GM18867 (cell line): ENCODE data around the gene SCNN1A.

Experiments used
- ATAC-seq: cut with Tn5 transposase; IDR thresholded peaks from one replicate; pipeline ENCODE4 v1.9.1; 2021; ENCODE audit warnings: mild to moderate bottlenecking, moderate library complexity; ENCODE audit not compliant: unreplicated experiment

The SCNN1A gene

DNA sequence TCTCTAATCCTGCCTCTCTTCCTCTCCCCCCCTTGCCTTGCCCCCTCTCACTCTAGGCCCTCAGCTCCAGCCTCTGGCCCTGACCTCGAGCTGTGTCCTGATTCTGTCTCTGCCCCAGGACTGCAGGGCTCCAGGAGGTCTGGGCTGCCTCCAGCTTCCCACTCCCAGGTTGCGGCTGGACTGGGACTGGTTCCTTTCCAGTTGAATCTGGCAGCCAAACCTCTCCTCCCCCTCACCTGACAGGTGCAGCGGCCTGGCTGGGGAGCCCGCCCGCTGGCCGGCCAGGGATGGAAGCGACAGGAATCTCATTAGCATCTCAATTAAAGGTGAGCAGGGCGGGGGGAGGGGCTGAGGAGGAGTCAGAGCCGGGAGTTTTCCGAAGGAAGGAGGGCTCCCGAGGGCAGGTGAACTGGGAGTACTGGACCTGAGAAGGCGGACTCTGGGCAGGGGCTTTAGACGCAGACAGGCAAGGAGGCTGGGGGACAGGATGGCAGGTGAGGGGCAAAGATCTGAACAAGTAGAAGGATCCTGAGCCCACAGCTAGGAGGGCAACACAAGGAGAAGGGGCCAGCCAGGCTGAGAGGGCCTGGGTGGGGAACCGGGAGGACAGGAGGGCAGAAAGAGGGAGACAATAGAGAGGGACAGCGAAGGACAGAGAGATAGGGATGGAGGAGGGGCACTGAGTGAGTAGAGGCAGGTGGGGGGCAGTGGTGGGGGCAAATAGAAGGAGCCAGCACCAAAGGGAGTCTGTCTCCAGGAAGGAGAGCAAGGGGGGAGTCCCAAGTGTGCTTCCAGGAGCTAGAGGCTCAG lies at the start of gene SCNN1A:
TSS of gene SCNN1A (minus strand) at position 295 of the 810 bp plus-strand sequence. CDS start 780 bp downstream, outside the sequence.
- ATAC-seq = no peak

- ATAC-seq = no peak
Measured at GRCh38 chr12:6424866-6425265, 49.5 kb upstream of the SCNN1A start.

GRCh38 chr12:6424008-6424347 lies 48.6 kb upstream of the SCNN1A start:
- no peak for ATAC-seq

DNA sequence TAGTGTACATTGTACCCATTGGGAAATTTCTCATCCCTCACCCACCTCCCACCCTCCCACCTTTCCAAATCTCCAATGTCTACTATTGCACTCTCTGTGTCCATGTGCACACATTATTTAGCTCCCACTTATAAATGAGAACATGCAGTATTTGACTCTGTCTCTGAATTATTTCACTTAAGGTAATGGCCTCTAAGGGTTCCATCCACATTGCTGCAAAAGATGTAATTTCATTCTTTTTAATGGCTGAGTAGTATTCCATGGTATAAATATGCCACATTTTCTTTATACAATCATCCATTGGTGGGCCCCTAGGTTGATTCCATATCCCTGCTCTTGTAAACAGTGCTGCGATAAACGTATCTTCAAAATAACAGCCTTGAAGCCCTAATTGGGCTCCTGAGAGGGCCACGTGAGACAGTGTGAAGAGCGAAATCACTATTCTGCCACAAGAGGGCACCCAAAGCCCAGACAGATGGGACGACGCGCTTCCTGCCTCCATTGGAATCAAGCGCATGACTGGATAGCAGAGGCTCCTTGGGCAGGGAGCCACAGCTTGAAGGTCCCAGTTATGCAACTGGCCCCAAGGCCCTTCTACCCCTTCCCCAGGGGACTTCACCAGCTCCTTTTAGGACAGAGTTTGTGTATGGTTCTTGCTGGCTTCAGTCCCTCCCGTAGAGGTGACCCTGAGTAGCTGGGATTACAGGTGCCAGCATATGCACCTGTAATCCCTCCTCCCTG lies 48.1 kb upstream of the SCNN1A start:
- ATAC-seq = peak; percentile 39

GRCh38 chr12:6420364-6420763 lies 45.0 kb upstream of the SCNN1A start:
- ATAC-seq = no peak

DNA sequence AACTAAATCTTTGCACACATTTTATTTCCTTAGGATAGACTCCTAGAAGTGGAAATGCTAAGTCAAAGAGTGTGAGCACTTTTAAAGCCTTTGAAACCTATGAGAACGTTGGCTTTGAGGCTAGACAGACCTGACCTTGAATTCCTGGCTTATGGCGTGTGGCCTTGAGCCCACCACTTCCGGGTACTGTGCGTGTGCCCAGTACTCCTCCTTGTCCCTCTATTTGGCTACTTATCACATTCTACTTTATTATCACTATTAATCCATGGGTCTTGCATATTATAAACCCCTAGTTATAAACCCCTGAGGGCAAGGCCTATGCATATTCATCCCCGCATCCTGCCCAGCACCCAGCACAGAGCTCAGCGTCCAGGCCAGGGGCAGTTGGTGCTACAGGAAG lies 43.4 kb upstream of the SCNN1A start:
- ATAC-seq = no peak

GRCh38 chr12:6416596-6416995 lies 41.2 kb upstream of the SCNN1A start:
- ATAC-seq = no peak

- ATAC-seq = no peak
Measured at GRCh38 chr12:6407236-6407954, 32.0 kb upstream of the SCNN1A start.

DNA sequence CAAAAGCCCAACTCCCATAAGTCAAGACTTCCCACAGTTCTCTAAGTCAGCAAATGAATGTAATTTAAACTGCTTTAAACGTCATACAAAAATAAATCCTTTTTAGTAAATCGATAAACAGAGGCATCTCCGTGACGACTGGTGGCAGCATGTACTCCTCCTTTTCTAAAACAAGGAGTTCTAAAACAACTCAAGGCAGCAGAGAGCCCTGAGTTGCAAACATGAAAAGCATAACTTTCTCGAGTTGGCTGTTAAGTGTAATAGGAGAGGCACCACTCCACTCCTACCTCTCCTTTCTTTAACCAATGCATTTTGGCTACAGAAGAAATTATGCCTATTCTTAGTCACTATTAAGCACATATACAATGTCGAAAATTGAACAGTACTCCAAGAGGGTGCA lies 30.6 kb upstream of the SCNN1A start:
- ATAC-seq = no peak

DNA sequence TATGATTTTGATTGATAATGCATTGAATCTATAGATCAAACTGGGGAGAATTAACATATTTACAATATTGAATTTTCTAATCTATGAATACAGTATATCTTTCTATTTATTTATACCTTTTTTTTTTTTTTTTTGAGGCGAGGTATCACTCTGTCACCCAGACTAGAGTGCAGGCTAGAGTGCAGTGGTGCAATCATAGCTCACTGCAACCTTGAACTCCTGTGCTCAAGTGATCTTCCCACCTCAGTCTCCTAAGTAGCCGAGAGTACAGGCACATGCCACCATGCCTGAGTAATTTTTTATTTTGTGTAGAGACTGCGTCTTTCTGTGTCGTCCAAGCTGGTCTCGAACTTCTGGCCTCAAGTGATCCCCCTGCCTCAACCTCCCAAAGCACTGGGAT lies 29.0 kb upstream of the SCNN1A start:
- ATAC-seq = no peak

DNA sequence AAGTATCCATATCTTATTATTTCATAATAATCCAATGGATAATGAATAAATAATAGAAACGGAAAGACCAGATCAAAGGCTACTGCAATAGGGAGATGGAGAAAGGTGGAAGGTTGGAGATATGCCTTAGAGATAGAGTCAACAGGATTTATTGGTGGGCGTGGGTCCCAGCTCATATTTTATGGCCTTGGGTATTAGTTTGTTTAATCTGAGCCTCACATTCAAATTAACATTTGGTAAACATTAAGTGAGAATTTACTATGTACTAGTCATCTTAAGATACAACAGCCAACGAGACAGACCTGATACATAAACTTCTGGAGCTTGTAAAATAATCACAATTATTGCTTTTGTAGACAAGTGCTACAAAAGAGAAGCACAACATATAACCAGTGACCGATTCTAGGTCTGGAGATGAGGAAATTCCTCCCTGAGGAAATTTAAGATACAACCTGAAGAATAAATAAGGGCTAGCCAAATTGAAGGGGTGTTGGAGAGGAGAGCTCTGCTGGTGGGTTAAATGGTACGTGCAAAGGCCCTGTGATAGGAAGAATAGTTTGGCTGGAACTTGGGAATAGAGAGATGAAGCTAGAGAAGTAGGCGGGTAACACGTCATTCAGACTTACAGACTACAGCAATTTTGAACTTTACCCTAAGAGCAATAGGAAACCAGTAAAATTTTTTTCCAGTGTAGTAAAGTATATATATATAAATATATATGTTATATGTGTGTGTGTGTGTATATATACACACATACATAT lies 24.7 kb upstream of the SCNN1A start:
- ATAC-seq = no peak

- ATAC-seq = no peak
Measured at GRCh38 chr12:6396031-6396430, 20.7 kb upstream of the SCNN1A start.

GRCh38 chr12:6394398-6394797 lies 19.0 kb upstream of the SCNN1A start:
- no peak for ATAC-seq

DNA sequence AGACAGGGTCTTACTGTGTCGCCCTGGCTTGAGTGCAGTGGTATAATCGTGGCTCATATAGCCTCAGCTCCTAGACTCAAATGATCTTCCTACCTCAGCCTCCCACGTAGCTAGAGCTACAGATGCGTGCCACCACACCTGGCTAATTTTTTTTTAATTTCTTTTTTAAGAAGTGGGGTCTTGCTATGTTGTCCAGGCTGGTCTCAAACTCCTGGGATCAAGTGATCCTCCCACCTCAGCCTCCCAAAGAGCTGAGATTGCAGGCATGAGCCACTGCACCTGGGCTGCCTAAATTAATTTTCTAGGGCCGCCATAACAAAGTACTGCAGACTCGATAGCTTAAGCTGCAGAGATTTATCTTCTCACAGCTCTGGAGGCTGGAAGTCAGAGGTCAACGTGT lies 17.7 kb upstream of the SCNN1A start:
- no peak for ATAC-seq

GRCh38 chr12:6392504-6392903 lies 17.1 kb upstream of the SCNN1A start:
- ATAC-seq = no peak

- ATAC-seq = no peak
Measured at GRCh38 chr12:6391013-6391412, 15.7 kb upstream of the SCNN1A start.

GRCh38 chr12:6390084-6390799 lies 14.9 kb upstream of the SCNN1A start:
- ATAC-seq = no peak

- ATAC-seq = no peak
Measured at GRCh38 chr12:6387541-6387940, 12.2 kb upstream of the SCNN1A start.

GRCh38 chr12:6386491-6386890 lies 11.1 kb upstream of the SCNN1A start:
- no peak for ATAC-seq

DNA sequence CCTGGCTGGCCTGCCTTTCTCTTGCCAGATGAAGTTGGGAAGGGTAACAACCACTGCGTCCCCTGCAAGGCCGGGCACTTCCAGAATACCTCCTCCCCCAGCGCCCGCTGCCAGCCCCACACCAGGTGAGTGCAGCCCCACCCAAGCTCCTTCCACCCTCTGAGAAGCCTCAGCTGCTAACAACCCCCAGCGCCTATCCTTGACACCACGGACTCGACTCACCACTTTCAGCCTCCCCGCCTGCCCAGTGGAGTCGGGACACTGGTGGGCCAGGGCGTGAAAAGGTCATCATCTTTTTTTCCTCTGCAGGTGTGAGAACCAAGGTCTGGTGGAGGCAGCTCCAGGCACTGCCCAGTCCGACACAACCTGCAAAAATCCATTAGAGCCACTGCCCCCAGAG lies 10.7 kb upstream of the SCNN1A start:
- ATAC-seq = no peak
